22Rv1 (cell line): ENCODE results near the gene KCNH1.

Experiments
- CTCF ChIP-seq: fragments of 450-650 bp; IDR thresholded peaks from 2 replicates; pipeline ENCODE4 v1.5.1; 2017; ENCODE audit warnings: mild to moderate bottlenecking
- ZFX ChIP-seq: fragments of 450-650 bp; IDR thresholded peaks from 2 replicates; pipeline ENCODE4 v1.6.1; 2017; ENCODE audit warnings: antibody characterized with exemption, borderline replicate concordance

- no peak for TF ChIP-seq CTCF
- TF ChIP-seq ZFX, result no peak
These were observed 304.9 kb downstream of the KCNH1 start for GRCh38 chr1:210828996-210829596.
